Hepatocyte (in vitro differentiated cells): ENCODE measurements around the gene KIF22. TPM values are rescaled to one million over a fixed set of nuclear protein-coding genes. Genes with fewer than 3 reads are reported as not detected.

ENCODE experiments used
- DNase-seq: peaks from one replicate; pipeline ENCODE4 v3.0.0-alpha.2; 2016; ENCODE audit warnings: low spot score
- H2AFZ ChIP-seq: fragments of 200-600 bp; sonication (generic); 2 replicates; pipeline ENCODE4 v1.6.0; 2016; ENCODE audit warnings: antibody characterized with exemption, mild to moderate bottlenecking
- H3K27ac ChIP-seq: fragments of 200-600 bp; sonication (generic); 2 replicates; pipeline ENCODE4 v1.5.1; 2016; ENCODE audit warnings: mild to moderate bottlenecking
- H3K27me3 ChIP-seq: fragments of 200-600 bp; sonication (generic); 2 replicates; pipeline ENCODE4 v1.6.1; 2016
- H3K36me3 ChIP-seq: fragments of 200-600 bp; sonication (generic); replicated peaks from 2 replicates; pipeline ENCODE4 v1.5.1; 2016; ENCODE audit warnings: low read depth; ENCODE audit not compliant: insufficient read depth
- H3K4me1 ChIP-seq: fragments of 200-600 bp; sonication (generic); 2 replicates; pipeline ENCODE4 v1.5.1; 2016; ENCODE audit warnings: mild to moderate bottlenecking, moderate library complexity; ENCODE audit not compliant: insufficient read depth
- H3K4me2 ChIP-seq: fragments of 200-600 bp; sonication (generic); 2 replicates; pipeline ENCODE4 v1.6.0; 2016
- H3K4me3 ChIP-seq: fragments of 200-600 bp; sonication (generic); 2 replicates; pipeline ENCODE4 v1.5.1; 2016; ENCODE audit warnings: mild to moderate bottlenecking
- H3K79me2 ChIP-seq: fragments of 200-600 bp; sonication (generic); 2 replicates; pipeline ENCODE4 v1.6.0; 2017; ENCODE audit warnings: mild to moderate bottlenecking
- H3K9me2 ChIP-seq: fragments of 200-600 bp; sonication (generic); replicated peaks from 2 replicates; pipeline ENCODE4 v1.6.0; 2017; ENCODE audit warnings: mild to moderate bottlenecking; ENCODE audit not compliant: insufficient read depth
- H3K9me3 ChIP-seq: fragments of 200-600 bp; sonication (generic); 2 replicates; pipeline ENCODE4 v1.5.1; 2016; ENCODE audit warnings: low read depth, mild to moderate bottlenecking
- H4K20me1 ChIP-seq: fragments of 200-600 bp; sonication (generic); 2 replicates; pipeline ENCODE4 v1.6.0; 2016; ENCODE audit warnings: mild to moderate bottlenecking; ENCODE audit not compliant: insufficient read depth, poor library complexity, severe bottlenecking
- CTCF ChIP-seq: fragments of 200-600 bp; sonication (generic); IDR thresholded peaks from 2 replicates; pipeline ENCODE4 v1.5.1; 2016; ENCODE audit warnings: antibody characterized with exemption, mild to moderate bottlenecking; ENCODE audit not compliant: poor library complexity
- EZH2 ChIP-seq: fragments of 200-600 bp; sonication (generic); IDR thresholded peaks from 2 replicates; pipeline ENCODE4 v1.6.1; 2016; ENCODE audit warnings: antibody characterized with exemption, mild to moderate bottlenecking, borderline replicate concordance
- EZH2phosphoT487 ChIP-seq: fragments of 200-600 bp; sonication (generic); IDR thresholded peaks from one replicate; pipeline ENCODE4 v1.6.1; 2018; ENCODE audit warnings: antibody characterized with exemption, mild to moderate bottlenecking, low read depth, moderate library complexity; ENCODE audit not compliant: unreplicated experiment, severe bottlenecking
- WGBS: methylation state at CpG from one replicate; pipeline ENCODE4 v1.1.6; 2016; ENCODE audit warnings: low lambda C conversion rate; ENCODE audit errors: missing lambda C conversion rate; 5-methylcytosine and 5-hydroxymethylcytosine counted together
- polyA plus RNA-seq: library from polyadenylated mRNA; unstranded; fragments of >200 nt; fragmentation: Nextera tagmentation; extraction: Ambion mirVana; gene quantifications from 2 replicates; pipeline ENCODE4 v1.2.1, GENCODE V29; 2016
- total RNA-seq: library from RNA; depleted of rRNA; stranded (reverse); fragments of >200 nt; gene quantifications from 2 replicates; pipeline ENCODE4 v1.2.3, GENCODE V29; 2014

Gene KIF22
- total and polyA plus RNA-seq, 2 experiments from 2014 or later, result 42.5 to 42.6 TPM

- peak; percentile 70 for DNase-seq
- Histone ChIP-seq H3K9me2 (no peaks in the 10 kb centered on the region), H3K27me3 (no peaks in the 10 kb centered on the region), H3K4me2 (peak overlapping the region; percentile 83), H4K20me1 (peaks cover 3% of the 10 kb centered on the region), H3K4me1 (peaks cover 61% of the 10 kb centered on the region), H2AFZ (no peak overlapping the region), H3K27ac (peak overlapping the region; percentile 90), H3K36me3 (no peaks in the 10 kb centered on the region), H3K9me3 (no peaks in the 10 kb centered on the region), H3K79me2 (peaks cover 77% of the 10 kb centered on the region), H3K4me3 (no peak overlapping the region)
- 65% methylated on average over 7 of the region's 7 CpGs for WGBS
- no peak for TF ChIP-seq CTCF
- TF ChIP-seq EZH2, result no peak
- TF ChIP-seq EZH2phosphoT487, result no peak
Observed at GRCh38 chr16:29821643-29822115, 31.1 kb downstream of the KIF22 start.

GRCh38 chr16:29824589-29825144, 34.1 kb downstream of the KIF22 start:
- no peaks in the 10 kb centered on the region for H3K9me3 ChIP-seq
- H4K20me1 ChIP-seq, result peaks cover 3% of the 10 kb centered on the region
- TF ChIP-seq EZH2 (no peak), CTCF (no peak), EZH2phosphoT487 (no peak)
- H3K79me2 ChIP-seq, result peaks cover 65% of the 10 kb centered on the region
- H3K4me3 ChIP-seq, result no peak overlapping the region
- WGBS, result 55% methylated on average over 7 of the region's 7 CpGs
- H3K36me3 ChIP-seq, result no peaks in the 10 kb centered on the region
- H3K27me3 ChIP-seq, result no peaks in the 10 kb centered on the region
- DNase-seq, result no peak
- peaks cover 58% of the 10 kb centered on the region for H3K4me1 ChIP-seq
- H2AFZ ChIP-seq, result no peak overlapping the region
- H3K4me2 ChIP-seq, result peak overlapping the region; percentile 71
- no peaks in the 10 kb centered on the region for H3K9me2 ChIP-seq
- peak overlapping the region; percentile 91 for H3K27ac ChIP-seq

- no peak for DNase-seq
- no peak overlapping the region for H2AFZ ChIP-seq
- 85% methylated on average over 10 of the region's 10 CpGs for WGBS
- H3K9me2 ChIP-seq, result no peaks in the 10 kb centered on the region
- H3K79me2 ChIP-seq, result peaks cover 65% of the 10 kb centered on the region
- no peaks in the 10 kb centered on the region for H3K36me3 ChIP-seq
- peaks cover 59% of the 10 kb centered on the region for H3K4me1 ChIP-seq
- no peak overlapping the region for H3K4me3 ChIP-seq
- peak overlapping the region; percentile 91 for H3K27ac ChIP-seq
- H3K27me3 ChIP-seq, result no peaks in the 10 kb centered on the region
- H3K9me3 ChIP-seq, result no peaks in the 10 kb centered on the region
- H4K20me1 ChIP-seq, result peaks cover 3% of the 10 kb centered on the region
- peak overlapping the region; percentile 71 for H3K4me2 ChIP-seq
- TF ChIP-seq CTCF (no peak), EZH2 (no peak), EZH2phosphoT487 (no peak)
Observed at GRCh38 chr16:29825145-29826044, 34.8 kb downstream of the KIF22 start.
